HCT116 (cell line): ENCODE results near the gene MRGPRX3. TPM values are rescaled to one million over a fixed set of nuclear protein-coding genes. Genes with fewer than 3 reads are reported as not detected.

Source experiments
- ATAC-seq: fragments of 200-7000 bp; cut with Tn5 transposase; 2 replicates; pipeline ENCODE4 v1.9.1; 2020; ENCODE audit warnings: mild to moderate bottlenecking, moderate library complexity
- BruUV-seq: library from RNA; stranded (reverse); fragments of 400-500 nt; replicated peaks from 2 replicates; lab custom pipeline; 2021; lab: Mats Ljungman, UMichigan
- CTCF ChIA-PET: fragments of 300-600 bp; sonication (Branson Sonifier 250); formaldehyde crosslinking; loops from one replicate; lab custom pipeline; 2021; ENCODE audit warnings: antibody characterized with exemption; lab: Charles Lee
- POLR2A ChIA-PET: fragments of 300-600, 350-600 bp; sonication (Branson Sonifier 250); formaldehyde crosslinking; loops from one replicate; lab custom pipeline; 2021; ENCODE audit warnings: antibody characterized with exemption; lab: Charles Lee
- RAD21 ChIA-PET, 2 experiments: fragments of 300-600 bp; sonication (Branson Sonifier 250); formaldehyde crosslinking; loops; one replicate each; lab custom pipeline; 2023; ENCODE audit warnings: low total read pairs in 2 of 2; ENCODE audit not compliant: uncharacterized antibody in 2 of 2, unreplicated experiment in 2 of 2, low non-redundant PET in 1 of 2; lab: Charles Lee
- DNase-seq: peaks from one replicate; pipeline ENCODE4 v3.0.0-alpha.2; 2010; ENCODE audit warnings: low read depth, low spot score
- H2AFZ ChIP-seq: fragments of 200-600 bp; shearing (Covaris generic), sonication (generic); 2 replicates; pipeline ENCODE4 v1.6.1; 2017; ENCODE audit warnings: low read depth, mixed run types, mixed read lengths, antibody characterized with exemption, low read length; ENCODE audit not compliant: poor library complexity, severe bottlenecking
- H3K27ac ChIP-seq: 2 replicates; pipeline ENCODE4 v1.5.1; 2012; ENCODE audit warnings: low read depth, low read length
- H3K27me3 ChIP-seq: fragments of 200-600 bp; sonication (generic); 2 replicates; pipeline ENCODE4 v1.6.1; 2016; ENCODE audit warnings: mixed run types, low read length, mixed read lengths; ENCODE audit not compliant: insufficient read depth
- H3K36me3 ChIP-seq, 2 experiments: fragments of 200-500 bp in 1 of 2; fragments of 200-600 bp in 1 of 2; sonication (Bioruptor generic) in 1 of 2; sonication (generic) in 1 of 2; 2 replicates each; pipeline versions ENCODE4 v1.5.1 to v1.6.1; 2014 to 2016; ENCODE audit warnings: low read length in 2 of 2, inconsistent platforms in 1 of 2, mixed read lengths in 1 of 2, mixed run types in 1 of 2; ENCODE audit not compliant: insufficient read depth in 2 of 2, control insufficient read depth in 1 of 2
- H3K4me1 ChIP-seq, 2 experiments: fragments of 200-600 bp in 1 of 2; sonication (generic) in 1 of 2; 2 replicates each; pipeline versions ENCODE4 v1.5.1 to v1.6.1; 2012 to 2017; ENCODE audit warnings: low read length in 2 of 2, inconsistent platforms in 1 of 2, mild to moderate bottlenecking in 1 of 2, mixed read lengths in 1 of 2, mixed run types in 1 of 2, moderate library complexity in 1 of 2; ENCODE audit not compliant: insufficient read depth in 2 of 2, control insufficient read depth in 1 of 2
- H3K4me2 ChIP-seq: fragments of 200-600 bp; sonication (generic); 2 replicates; pipeline ENCODE4 v1.6.1; 2017; ENCODE audit warnings: mixed run types, low read length, mixed read lengths
- H3K4me3 ChIP-seq, 2 experiments: fragments of 200-600 bp in 1 of 2; sonication (generic) in 1 of 2; replicated peaks in 1 of 2; 2 replicates each; pipeline ENCODE4 v1.5.1; 2011 to 2016; ENCODE audit warnings: low read length in 2 of 2, control low read depth in 1 of 2, low read depth in 1 of 2, mild to moderate bottlenecking in 1 of 2, mixed read lengths in 1 of 2, mixed run types in 1 of 2
- H3K79me2 ChIP-seq: fragments of 200-600 bp; sonication (generic); 2 replicates; pipeline ENCODE4 v1.6.1; 2017; ENCODE audit warnings: mild to moderate bottlenecking, mixed run types, low read length, moderate library complexity, mixed read lengths; ENCODE audit not compliant: insufficient read depth
- H3K9ac ChIP-seq: fragments of 200-600 bp; sonication (generic); 2 replicates; pipeline ENCODE4 v1.6.1; 2016; ENCODE audit warnings: low read length, mixed read lengths
- H3K9me2 ChIP-seq: fragments of 200-600 bp; sonication (generic), shearing (Covaris generic); 2 replicates; pipeline ENCODE4 v1.6.1; 2017; ENCODE audit warnings: mixed run types, mild to moderate bottlenecking, moderate library complexity; ENCODE audit not compliant: insufficient read depth
- H3K9me3 ChIP-seq, 2 experiments: fragments of 200-500 bp in 1 of 2; fragments of 200-600 bp in 1 of 2; sonication (Bioruptor generic) in 1 of 2; sonication (generic) in 1 of 2; 2 replicates each; pipeline ENCODE4 v1.6.1; 2014 to 2017; ENCODE audit warnings: low read length in 2 of 2, mixed read lengths in 2 of 2, inconsistent platforms in 1 of 2, low read depth in 1 of 2, mild to moderate bottlenecking in 1 of 2, mixed run types in 1 of 2, moderate library complexity in 1 of 2; ENCODE audit not compliant: control insufficient read depth in 1 of 2, insufficient read depth in 1 of 2
- H4K20me1 ChIP-seq: fragments of 200-600 bp; sonication (generic), shearing (Covaris generic); 2 replicates; pipeline ENCODE4 v1.6.1; 2017; ENCODE audit warnings: mixed run types, mild to moderate bottlenecking, moderate library complexity; ENCODE audit not compliant: insufficient read depth
- ATF3 ChIP-seq: IDR thresholded peaks from 2 replicates; pipeline ENCODE4 v1.6.1; 2012
- CEBPB ChIP-seq: IDR thresholded peaks from 2 replicates; pipeline ENCODE4 v1.6.1; 2012; ENCODE audit warnings: low read depth
- REST ChIP-seq: IDR thresholded peaks from 2 replicates; pipeline ENCODE4 v1.6.1; 2012; ENCODE audit warnings: low read depth
- intact Hi-C: fragments of 100-400 bp; cut with micrococcal nuclease; formaldehyde crosslinking; loops from 2 replicates; pipeline ENCODE4 v1.10.0; 2022
- total RNA-seq: library from RNA; stranded (reverse); gene quantifications from one replicate; pipeline ENCODE4 v1.2.1, GENCODE V29; 2021; ENCODE audit not compliant: unreplicated experiment

The MRGPRX3 gene
- total RNA-seq, 1 experiment from 2014 or later = not detected

GRCh38 chr11:18111005-18111404, 21.4 kb upstream of the MRGPRX3 start:
- TF ChIP-seq CEBPB (no peak), REST (peak; percentile 59), ATF3 (no peak)
- no peak overlapping the region for H3K9ac ChIP-seq
- no peaks in the 10 kb centered on the region for H3K79me2 ChIP-seq
- no peaks in the 10 kb centered on the region for H4K20me1 ChIP-seq
- ATAC-seq (no peak), DNase-seq (no peak)
- POLR2A ChIA-PET = no interaction called here
- peaks cover 22% of the 10 kb centered on the region for H3K27me3 ChIP-seq
- H3K4me3 ChIP-seq = no peak overlapping the region
- RAD21 ChIA-PET = no interaction called here
- intact Hi-C loops = loop anchor here (10.0 kb wide), 2 partner anchors 194 to 434 kb away; no protein-coding TSS in a partner anchor
- no peaks in the 10 kb centered on the region for H3K36me3 ChIP-seq
- no peak overlapping the region for H3K27ac ChIP-seq
- H3K4me2 ChIP-seq = no peak overlapping the region
- H3K4me1 ChIP-seq = peaks cover 0 to 13% of the 10 kb centered on the region in 2 experiments; a peak in 3 of 4 replicates
- H3K9me2 ChIP-seq = no peaks in the 10 kb centered on the region
- no TSS peak for BruUV-seq
- CTCF ChIA-PET = no interaction called here
- no peak overlapping the region for H2AFZ ChIP-seq
- no peaks in the 10 kb centered on the region for H3K9me3 ChIP-seq
